ENCODE measurements around the gene CRYGS. TPM values are rescaled to one million over a fixed set of nuclear protein-coding genes. Genes with fewer than 3 reads are reported as not detected.

Gene CRYGS
- polyA plus RNA-seq, 1 of the 3 experiments (the other 2 are of a cell fraction): 2.1 TPM

GRCh38 chr3:186489507-186489906 lies 54.7 kb downstream of the CRYGS start:
- TF ChIP-seq TCF12 (IDR thresholded peaks at IDR 0.05) (no peak), GABPA (IDR thresholded peaks at IDR 0.05; ENCODE audit: low read depth) (no peak), FOXJ3 (CRISPR knock-in tag; IDR thresholded peaks at IDR 0.05) (no peak), TEAD4 (IDR thresholded peaks at IDR 0.05; ENCODE audit: borderline replicate concordance, insufficient read depth) (no peak), FOSL2 (IDR thresholded peaks at IDR 0.05; ENCODE audit: borderline replicate concordance, low read depth) (no peak), RXRA (IDR thresholded peaks at IDR 0.05; ENCODE audit: borderline replicate concordance, low read depth) (no peak), MXI1 (IDR thresholded peaks at IDR 0.05; ENCODE audit: low read depth, low read length) (no peak), PBX3 (IDR thresholded peaks at IDR 0.05) (no peak), NFIC (IDR thresholded peaks at IDR 0.05; ENCODE audit: borderline replicate concordance) (no peak), REST (IDR thresholded peaks at IDR 0.05; ENCODE audit: low read depth, low read length) (no peak), MEF2A (IDR thresholded peaks at IDR 0.05; ENCODE audit: borderline replicate concordance, low read depth) (no peak), IRF3 (IDR thresholded peaks at IDR 0.05; ENCODE audit: low read depth, low read length) (no peak), JUND (IDR thresholded peaks at IDR 0.05) (no peak), ELF1 (IDR thresholded peaks at IDR 0.05) (no peak)
- WGBS (ENCODE audit: low lambda C conversion rate): 45% methylated on average over 4 of the region's 4 CpGs
- H3F3A ChIP-seq (replicated peaks; ENCODE audit: insufficient read depth): no peaks in the 10 kb centered on the region
- H3K27me3 ChIP-seq (ENCODE audit: insufficient read depth): no peaks in the 10 kb centered on the region; the same call in 1 of the 2 replicates
- no peaks in the 10 kb centered on the region for H3K9me2 ChIP-seq
- no peak overlapping the region for H2AFZ ChIP-seq (ENCODE audit: low read depth)
- CTCF ChIA-PET: interaction anchor here (1.9 kb wide), 1 partner anchor 230 kb away, joined by 6 read pairs; no protein-coding TSS in a partner anchor
- H3K36me3 ChIP-seq (replicated peaks in 1 of 2; ENCODE audit: control insufficient read depth in 1 of 2, insufficient read depth in 2 of 2, low read length in 1 of 2): no peaks in the 10 kb centered on the region
- no peak for DNase-seq
- POLR2A ChIA-PET: no interaction called here
- peaks cover 0 to 5% of the 10 kb centered on the region in 2 experiments; a peak in 1 of 4 replicates for H3K4me1 ChIP-seq (ENCODE audit: control insufficient read depth in 1 of 2, insufficient read depth in 2 of 2, low read depth in 1 of 2, low read length in 1 of 2)
- no peaks in the 10 kb centered on the region for H4K20me1 ChIP-seq (ENCODE audit: insufficient read depth)
- H3K4me3 ChIP-seq (ENCODE audit: low read depth in 2 of 2, low read length in 1 of 2): no peak overlapping the region
- no peaks in the 10 kb centered on the region for H3K79me2 ChIP-seq (ENCODE audit: insufficient read depth)
- H3K27ac ChIP-seq (ENCODE audit: low read depth in 2 of 2, low read length in 1 of 2): no peak overlapping the region
- no peak overlapping the region for H3K4me2 ChIP-seq
- H3K9ac ChIP-seq: no peak overlapping the region
- no peaks in the 10 kb centered on the region for H3K9me3 ChIP-seq

Other genes with a start within 250 kb of the CRYGS start
- 0.12 and 0.13 TPM in 2 replicates for gene DGKG, start 182.1 kb downstream of the CRYGS start, polyA plus RNA-seq (2012; rRNA removed)
- gene TBCCD1, start 23.0 kb upstream of the CRYGS start, polyA plus RNA-seq (2012; rRNA removed): 6.5 and 9.1 TPM in 2 replicates
- 33.3 and 36.0 TPM in 2 replicates for gene DNAJB11, start 26.3 kb upstream of the CRYGS start, polyA plus RNA-seq (2012; rRNA removed)
- gene AHSG, start 68.7 kb upstream of the CRYGS start, polyA plus RNA-seq (2012; rRNA removed): not detected in 2 replicates
- gene FETUB, start 96.0 kb upstream of the CRYGS start, polyA plus RNA-seq (2012; rRNA removed): 0.05 TPM in 2 replicates
- not detected in 2 replicates for gene HRG, start 121.6 kb upstream of the CRYGS start, polyA plus RNA-seq (2012; rRNA removed)
- gene KNG1, start 173.0 kb upstream of the CRYGS start, polyA plus RNA-seq (2012; rRNA removed): not detected in 2 replicates
- gene EIF4A2, start 239.2 kb upstream of the CRYGS start, polyA plus RNA-seq (2012; rRNA removed): 270 and 410 TPM in 2 replicates